Activated effector memory CD4-positive, alpha-beta T cell treated with Interleukin-2 at 50 U/mL for 16 hours (primary cell): ENCODE data around the gene ZNRF1.

ENCODE experiments used
- DNase-seq: peaks from one replicate; pipeline ENCODE4 v3.0.0-alpha.2; 2020

ZNRF1 gene

DNA sequence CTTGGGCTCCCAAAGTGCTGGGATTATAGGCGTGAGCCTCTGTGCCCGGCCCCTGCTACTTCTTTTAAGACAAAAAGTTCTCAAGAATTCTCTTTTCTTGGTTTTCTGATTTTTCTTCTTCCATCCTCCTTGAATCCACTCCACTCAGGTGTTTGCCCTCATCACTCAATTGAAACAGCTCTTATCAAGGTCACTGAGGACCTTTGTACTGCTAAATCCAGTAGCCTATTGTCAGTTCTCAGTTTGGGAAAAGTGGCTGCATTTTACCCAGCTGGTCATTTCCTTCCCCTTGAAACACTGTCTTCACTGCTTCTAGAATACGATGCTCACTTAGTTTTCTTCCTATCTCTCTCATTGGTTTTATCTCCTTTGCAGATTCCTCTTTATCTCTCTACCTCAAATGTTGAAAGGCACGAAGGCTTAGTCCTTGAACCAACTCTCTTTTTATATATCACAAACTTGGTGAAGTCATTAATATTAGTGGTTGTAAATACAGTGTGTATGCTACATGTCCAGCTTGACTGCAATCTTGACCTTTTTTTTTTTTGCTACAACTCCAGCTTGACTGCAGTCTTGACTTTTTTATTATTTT, 29.8 kb downstream of the ZNRF1 start:
- no peak for DNase-seq

DNA sequence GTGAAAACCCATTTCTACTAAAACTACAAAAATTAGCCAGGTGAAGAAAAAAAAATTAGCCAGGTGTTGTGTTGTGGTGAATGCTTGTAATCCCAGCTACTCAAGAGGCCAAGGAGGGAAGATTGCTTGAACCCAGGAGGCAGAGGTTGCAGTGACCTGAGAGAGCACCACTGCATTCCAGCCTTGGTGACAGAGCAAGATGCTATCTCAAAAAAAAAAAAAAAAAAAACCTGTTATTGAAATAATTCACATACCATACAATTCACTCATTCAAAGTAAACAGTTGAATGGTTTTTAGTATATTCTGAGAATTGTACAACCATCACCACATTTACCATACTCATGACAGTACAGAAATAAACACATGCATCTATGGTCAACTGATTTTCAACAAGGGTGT, 31.0 kb downstream of the ZNRF1 start:
- DNase-seq, result no peak

DNA sequence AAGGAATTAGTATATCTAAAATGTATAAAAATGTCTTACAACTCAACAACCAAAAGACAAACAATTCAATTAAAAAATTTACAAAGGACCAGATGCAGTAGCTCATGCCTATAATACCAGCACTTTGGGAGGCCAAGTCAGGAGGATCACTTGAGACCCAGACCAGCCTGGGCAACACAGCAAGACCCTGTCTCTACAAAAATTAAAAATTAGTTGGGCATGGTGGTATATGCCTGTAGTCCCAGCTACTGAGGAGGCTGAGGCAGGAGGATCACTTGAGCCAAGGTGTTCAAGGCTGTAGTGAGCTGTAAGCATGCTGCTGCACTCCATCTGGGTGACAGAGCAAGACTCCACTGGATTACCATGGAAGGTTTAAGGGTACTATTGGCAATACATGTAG, 33.8 kb downstream of the ZNRF1 start:
- no peak for DNase-seq

DNA sequence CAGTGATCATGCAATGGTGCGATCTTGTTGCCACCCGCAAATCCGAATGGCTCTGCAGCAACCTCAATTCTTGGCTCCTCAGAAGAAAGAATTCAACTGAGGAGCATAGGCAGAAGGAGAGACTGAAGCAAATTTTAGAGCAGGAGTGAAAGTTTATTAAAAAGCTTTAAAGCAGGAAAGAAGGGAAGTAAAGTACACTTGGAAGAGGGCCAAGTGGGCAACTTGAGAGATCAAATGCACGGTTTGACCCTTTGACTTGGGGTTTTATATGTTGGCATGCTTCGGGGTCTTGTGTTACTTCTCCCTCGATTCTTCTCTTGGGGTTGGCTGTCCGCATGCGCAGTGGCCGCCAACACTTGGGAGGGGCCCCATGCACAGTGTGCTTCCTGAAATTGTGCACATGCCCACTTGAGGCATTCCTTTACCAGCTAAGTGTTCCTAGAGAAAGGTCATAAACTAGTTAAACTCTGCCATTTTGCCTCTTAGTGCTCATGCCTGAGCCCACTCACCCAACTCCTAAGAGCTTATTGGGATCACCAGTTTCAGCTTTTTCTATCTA, 36.7 kb downstream of the ZNRF1 start:
- no peak for DNase-seq

DNA sequence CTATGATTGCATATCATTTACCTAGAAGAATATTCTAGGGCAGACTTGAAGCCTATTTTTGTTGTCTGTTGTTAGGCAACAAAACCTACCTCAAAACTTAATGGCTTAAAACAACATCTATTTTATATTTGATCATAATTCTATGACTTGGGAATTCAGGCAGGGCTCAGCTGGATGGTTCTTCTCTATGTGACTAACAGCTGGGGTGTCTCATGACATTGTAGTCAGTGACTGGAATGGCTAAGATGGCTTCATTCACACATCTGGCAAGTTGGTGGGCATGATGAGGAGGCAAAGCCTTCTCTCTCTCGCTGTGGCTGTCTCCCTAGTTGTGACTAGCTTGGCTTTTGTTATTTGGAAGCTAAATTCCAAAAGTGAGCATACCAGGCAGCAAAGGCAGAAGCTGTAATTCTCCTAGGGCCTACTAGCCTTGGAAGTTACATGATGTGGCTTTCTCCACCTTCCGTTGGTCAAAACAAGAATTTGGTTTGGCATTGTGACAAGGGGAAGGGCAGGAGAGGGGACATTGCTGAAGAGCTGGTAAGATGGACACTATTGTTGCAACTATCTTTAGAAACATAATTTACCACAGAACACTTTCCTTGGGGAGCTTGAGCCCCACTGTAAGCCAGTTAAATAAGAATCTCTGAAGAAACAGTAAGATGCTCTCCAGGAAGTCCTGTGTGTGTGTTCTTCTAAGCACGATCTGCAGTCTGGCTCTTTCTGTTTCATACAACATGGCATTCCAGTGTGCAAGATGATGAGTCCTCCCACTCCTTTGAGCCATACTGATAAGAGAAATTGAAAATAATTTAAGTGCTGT, 39.4 kb downstream of the ZNRF1 start:
- no peak for DNase-seq

DNA sequence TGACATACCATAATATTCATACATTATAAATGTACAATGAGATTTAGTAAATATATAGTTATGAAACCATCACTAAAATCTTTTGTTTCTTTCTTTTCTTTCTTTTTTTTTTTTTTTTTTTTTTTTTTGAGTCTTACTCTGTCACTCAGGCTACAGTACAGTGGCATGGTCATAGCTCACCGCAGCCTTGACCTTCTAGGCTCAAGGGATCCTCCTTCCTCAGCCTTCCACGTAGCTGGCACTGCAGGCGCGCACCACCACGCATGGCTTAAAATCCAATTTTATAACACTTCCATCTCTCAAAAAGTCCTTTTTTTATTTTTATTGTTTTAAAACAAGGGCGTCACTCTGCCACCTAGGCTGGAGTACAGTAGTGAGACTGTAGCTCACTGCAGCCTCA, 41.1 kb downstream of the ZNRF1 start:
- DNase-seq, result no peak

DNA sequence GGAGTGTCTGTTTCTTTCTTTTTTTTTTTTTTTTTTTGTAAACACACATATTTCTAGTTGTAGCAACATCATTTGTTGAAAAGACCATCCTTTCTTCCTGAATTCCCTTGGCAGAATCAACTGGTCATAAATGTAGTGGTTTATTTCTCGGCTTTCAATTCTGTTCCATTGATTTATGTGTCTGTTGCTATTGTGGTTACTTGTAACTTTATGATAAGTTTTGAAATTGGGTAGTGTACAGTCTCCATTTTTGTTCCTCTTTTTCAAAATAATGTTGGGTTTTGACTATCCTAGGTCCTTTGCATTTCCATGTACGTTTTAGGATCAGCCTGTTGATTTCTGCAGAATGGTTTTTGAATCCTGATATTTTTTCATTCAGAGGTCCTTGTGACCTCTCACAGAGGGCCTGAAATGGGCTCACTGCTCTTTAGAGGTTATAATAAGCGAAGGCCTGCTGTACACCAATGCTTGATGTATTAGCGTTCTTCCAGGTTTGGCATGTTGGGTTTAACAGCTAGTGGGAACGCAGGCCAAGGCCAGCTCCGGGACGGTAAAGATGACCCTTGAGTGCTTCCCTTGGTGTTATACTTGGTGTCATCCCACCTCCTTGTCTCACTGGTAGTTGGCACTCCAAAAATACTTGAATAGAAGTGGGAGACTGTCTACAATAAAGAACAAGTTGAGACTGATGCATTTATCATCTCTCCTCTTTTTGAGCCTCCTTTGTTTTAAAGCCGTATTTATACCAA, 43.8 kb downstream of the ZNRF1 start:
- DNase-seq, result no peak

DNA sequence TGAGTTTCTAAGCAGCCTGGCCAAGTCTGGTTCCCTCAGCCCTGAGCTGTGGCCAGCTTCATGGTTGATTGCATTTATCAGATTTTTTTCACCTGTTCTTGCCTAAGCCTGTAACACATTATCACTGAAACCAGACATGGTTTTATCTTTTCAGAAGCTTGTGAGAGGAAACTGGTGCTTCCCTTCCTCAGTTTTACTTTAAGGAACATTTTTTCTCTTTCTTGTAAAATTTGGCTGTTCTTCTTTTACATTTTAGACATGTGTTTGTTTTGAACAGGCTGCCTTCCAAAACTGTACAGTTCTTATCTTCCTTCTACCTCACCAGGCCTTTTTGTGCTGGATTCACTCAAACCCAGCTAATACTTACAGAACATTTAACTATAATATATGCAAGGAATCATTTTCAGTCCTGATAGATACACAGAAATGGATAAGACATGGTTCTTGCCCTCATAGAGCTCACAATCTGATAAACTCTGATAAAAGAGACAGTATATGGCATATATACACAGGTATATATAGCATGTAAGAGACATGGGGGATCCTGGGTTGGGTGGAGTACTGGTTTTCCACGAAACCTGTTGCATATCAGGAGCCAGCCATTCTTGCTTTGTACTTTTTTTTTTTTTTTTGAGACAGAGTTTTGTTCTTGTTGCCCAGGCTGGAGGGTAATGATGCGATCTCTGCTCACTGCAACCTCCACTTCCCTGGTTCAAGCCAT, 44.5 kb downstream of the ZNRF1 start:
- no peak for DNase-seq

DNA sequence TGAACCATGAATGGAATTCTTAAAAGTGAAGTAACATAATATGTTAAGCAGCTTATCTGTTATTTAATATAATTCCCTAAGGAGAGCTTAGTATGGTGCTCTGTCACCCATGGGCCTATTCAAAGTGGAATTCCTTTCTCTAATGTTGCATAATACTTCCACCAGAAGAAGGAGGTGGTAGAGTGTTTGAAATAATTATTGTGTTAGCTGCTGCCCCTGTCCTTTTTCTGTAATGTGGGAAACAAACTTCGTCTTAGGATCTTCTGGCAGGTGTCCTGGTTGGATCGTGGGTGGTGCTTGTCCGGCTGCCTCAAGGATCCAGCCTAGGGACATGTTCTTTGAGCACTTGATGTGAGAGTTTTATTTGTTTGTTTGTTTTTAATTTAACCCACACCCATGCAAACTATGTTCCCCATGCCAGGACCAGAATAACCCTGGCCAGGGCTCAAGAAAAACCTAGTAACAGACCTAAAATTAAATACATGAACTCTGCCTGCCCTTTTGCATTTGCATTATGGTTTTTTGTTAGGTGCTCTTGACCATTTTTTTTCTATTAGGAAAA, 46.1 kb downstream of the ZNRF1 start:
- no peak for DNase-seq

DNA sequence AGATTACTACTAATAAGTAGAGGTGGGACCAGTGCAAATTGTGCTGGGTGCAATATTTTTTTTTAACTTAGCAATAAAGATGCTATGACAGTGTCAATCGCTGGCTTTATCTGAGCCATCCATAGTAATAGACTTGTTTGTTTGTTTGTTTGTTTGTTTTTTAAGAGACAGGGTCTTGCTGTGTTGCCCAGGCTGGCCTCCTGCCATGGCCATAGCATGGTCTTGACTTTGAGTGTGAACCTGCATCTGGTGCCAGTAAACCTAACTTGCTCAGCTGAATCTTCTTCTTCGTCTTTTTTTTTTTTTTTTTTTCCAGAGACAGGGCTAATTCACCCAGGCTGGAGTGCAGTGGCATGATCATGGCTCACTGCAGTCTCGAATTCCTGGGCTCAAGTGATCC, 46.6 kb downstream of the ZNRF1 start:
- no peak for DNase-seq

DNA sequence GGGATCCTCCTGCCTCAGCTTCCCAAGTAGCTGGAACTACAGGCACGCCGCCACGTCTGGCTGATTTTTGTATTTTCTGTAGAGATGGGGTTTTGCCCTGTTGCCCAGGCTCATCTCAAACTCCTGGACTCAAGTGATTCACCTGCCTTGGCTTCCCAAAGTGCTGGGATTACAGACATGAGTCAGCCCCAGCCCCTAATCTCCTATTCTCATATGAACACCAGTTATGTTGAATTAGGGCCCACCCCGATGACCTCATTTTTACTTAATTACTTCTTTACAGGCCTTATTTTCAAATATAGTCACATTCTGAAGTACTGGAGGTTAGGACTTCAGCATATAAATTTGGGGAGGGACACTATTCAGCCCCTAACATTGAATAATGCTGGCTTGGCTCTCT, 49.2 kb downstream of the ZNRF1 start:
- no peak for DNase-seq

DNA sequence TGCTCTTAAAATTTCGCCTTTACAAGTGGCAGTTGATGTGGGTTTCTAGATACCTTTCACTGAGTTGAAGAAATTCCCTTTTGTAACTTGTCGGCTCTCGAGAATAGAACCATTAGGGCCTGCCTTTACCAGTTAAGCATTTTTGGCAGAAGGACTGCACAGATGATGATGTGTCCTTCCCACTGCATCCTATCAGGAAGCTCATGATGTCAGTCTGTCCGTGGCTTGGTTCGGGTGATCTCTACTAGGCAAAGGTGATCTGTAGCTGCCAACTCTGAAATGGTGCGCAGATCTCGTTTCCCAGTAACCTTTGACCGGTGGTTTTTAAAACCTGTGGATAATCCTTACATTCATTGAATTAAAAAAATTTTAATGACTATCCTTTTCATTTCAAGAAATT, 49.7 kb downstream of the ZNRF1 start:
- no peak for DNase-seq

DNA sequence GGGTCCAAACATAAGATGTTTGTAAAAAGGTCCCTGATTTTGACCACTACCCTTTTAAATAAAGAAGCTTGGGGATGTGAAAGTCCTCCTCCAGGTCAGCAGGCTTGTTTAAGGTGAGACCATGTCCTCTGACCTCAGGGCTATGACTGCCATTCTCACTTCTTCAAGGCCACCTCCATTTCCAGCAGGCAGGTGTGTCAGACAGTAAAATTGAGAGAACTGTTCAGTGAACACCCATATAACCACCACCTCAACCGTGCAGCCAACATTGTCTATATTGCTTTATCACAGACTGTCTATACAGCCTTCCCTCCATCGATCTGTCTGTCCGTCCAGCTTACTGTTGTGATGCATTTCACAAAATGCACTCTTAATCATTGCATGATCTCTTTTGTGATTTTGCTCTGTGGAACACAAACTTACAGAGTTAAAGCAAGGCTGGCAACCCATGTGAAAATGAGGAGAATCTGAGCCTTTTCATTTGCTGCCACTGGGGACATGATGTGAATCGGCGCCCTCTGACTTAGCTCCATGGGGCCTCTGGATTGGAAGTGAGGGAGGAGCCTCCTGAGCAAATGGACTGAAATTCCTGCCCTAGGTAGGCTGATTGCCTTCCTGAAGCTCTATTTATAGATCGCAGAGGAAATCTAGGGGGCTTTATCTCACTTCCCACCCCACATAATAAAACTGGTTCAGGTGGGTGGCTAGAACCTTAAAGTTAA, 53.8 kb downstream of the ZNRF1 start:
- DNase-seq, result no peak

DNA sequence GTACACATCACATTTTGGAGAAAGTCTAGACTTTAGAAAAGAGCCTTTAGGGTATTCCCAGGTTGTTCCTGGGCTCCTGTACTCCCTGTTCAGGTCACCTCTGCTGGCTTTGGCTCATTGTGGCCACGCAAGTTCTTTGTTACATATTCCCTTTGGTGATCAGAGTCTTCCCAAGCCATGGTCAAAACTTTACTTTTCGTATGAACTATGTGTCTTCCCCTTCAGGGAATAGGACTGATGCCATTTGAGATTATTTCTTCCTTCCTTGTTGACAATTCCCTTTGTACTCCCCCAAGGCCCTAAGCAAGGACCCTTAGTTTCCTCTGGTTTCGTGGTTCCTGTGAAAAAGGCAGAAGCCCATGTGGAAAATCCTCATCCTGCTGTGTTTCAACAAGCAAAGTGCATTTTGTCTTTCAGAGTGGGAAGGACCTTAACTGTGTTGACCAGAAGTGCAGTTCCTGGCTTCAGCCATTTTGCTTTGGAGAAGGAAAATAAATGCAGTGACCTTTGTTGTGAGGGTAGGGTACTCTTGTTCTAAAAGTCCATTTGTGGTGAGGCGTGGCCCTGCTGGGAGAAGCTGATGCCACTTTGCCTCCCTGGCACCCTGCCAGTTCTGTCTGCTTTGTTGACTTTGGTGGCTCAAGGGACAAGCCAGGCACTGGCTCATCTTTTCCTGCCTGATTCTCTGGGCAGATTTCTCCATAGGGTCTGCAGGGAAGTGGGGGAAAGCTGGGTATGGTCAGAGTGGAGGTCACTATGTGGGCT, 55.1 kb downstream of the ZNRF1 start:
- no peak for DNase-seq

DNA sequence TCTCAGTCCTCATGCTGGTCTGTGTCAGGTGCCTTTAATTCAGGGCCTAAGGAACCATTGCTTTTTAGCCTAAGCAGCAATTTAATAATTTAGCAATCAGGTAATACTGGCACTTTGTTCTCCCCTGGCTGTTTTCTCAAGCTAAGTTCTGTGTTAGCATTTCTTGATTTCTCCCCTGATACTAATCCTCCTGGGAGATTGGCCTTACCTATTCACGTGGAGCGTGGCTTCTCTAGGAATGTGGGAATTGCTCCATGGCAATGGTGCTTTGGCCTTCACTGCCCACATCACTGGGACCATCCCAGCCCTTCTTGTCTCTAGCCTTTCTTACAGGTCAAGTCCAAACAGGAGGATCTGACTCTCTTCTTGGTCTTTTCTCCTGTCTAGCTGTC, 55.7 kb downstream of the ZNRF1 start:
- DNase-seq, result no peak

DNA sequence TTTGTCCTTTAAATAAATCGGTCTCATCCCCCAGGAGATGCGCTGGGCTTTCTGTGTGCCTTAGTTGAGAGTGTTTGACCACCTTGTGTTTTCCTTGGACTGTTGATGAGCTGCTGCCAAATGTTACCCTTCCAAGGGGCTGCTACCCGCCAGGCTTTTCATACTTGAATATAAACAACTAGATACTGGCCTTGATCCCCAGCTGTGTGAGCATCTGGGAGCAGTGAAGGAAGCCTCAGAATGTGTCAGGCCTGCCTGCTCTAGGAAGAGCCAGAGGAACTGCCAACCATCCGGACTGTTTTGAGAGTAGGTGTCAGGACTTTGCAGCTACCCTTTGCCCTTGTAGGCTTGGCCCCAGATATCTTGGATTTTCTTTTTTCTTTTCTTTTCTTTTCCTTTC, 60.0 kb downstream of the ZNRF1 start:
- no peak for DNase-seq

DNA sequence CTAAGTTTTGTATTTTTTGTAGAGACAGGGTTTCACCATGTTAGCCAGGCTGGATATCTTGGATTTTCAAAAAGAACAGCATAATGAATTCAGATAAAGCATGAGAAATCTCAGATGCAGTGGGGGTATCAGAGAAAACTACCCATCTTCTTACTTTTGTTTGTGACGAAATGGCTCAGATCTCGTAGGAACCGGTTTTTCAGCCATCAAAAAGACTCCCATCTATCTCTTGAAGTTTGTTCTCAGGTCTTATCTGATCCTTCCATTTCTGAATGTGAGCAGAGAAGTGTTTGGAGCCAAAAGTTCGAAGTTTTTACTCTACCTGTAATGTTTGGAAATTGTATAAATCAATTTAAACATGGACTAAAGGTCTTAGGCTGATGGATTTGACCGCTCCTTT, 60.6 kb downstream of the ZNRF1 start:
- no peak for DNase-seq

DNA sequence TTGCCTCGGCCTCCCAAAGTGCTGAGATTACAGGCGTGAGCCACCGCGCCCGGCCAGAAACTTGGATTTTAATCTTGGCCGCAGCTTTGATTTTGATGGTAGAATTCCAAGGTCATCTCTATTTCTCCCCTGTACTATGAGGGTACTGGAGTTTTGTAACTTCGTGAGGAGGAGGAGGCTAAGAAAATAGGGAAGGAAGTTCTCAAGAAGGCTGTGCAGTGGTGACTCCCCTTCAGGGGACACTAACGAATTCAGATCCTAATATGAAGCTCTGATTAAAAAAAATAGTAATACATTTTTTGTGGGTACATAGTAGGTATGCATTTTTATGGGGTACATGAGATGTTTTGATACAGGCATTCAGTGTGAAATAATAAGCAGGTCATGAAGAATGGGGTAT, 61.9 kb downstream of the ZNRF1 start:
- DNase-seq, result no peak

DNA sequence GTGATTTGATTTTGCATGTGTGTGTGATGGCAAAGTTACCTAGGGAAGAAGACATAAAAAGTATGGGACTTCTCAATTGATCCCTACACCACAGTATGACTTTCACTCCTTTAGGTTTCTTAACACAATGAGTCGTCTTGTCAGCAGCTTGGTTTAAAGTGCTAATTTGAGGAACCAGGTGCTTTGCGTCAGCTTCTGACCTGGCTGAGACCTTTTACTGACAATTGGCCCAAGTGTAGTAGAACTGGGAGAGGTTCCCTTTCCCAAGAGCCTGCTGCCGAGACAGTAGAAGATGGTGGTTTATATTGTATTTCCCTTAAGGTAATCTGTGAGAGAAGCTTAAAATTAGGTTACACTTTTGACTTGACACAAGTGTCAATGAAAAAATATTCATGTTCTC, 62.8 kb downstream of the ZNRF1 start:
- DNase-seq, result no peak

DNA sequence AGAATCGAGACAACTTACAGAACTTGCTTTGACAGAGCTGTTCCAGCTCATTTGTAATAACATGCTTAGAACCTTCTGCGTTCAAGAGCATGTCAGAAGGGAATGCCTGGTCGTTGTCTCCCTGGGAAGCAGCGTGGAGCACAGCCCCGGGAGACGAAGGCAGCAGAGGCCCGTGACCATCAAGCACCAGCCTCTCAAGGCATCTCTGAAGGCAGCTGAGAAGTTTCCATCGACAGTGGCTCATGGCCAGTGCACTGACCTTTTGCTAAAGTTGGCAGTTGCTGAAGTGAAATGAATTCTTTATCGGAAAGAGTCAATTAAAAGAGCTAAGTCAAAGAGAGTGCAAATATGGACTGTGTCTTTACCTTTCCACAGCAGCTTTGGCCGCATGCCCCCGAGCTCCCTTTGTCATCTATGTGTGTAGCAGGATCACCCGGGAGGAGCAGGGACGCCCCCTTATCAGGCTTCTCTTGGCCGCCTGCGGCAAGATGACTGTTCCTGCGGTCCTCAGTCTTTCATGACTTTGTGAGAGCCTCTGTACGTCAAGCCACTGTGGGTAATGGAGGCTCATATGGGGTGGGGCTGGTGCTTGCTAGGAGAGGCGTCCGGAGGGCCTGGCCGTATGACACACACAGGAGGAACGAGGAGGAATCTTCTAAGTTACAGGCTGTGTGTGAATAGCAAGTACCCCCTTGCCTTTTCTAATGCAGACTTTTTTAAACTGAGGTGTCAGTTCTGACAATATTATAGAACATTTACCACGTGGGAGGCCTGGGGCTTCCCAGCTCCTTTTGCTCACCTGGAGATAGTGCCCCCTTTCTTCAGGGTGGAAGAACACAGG, 63.5 kb downstream of the ZNRF1 start:
- no peak for DNase-seq
